Activated CD4-positive, CD25-positive, alpha-beta regulatory T cell (primary cell): ENCODE results near the gene ANKRD13D.

Experiments used
- DNase-seq, 4 experiments: peaks; one replicate each; lab custom pipeline; 2025; lab: John Stamatoyannopoulos, UW

ANKRD13D gene

GRCh38 chr11:67303132-67303834 lies 14.2 kb downstream of the ANKRD13D start, which contains the start of gene SSH3:
Gene SSH3, plus strand, starts transcription at chr11:67303530. Its CDS starts 96 bp downstream, at chr11:67303626.
- no peak for DNase-seq

- no peak for DNase-seq
These were observed 14.8 kb downstream of the ANKRD13D start for GRCh38 chr11:67303835-67304411.

- DNase-seq = no peak
These were observed 15.5 kb downstream of the ANKRD13D start for GRCh38 chr11:67304511-67305113.

GRCh38 chr11:67306769-67307544 lies 17.9 kb downstream of the ANKRD13D start:
- DNase-seq = no peak

DNA sequence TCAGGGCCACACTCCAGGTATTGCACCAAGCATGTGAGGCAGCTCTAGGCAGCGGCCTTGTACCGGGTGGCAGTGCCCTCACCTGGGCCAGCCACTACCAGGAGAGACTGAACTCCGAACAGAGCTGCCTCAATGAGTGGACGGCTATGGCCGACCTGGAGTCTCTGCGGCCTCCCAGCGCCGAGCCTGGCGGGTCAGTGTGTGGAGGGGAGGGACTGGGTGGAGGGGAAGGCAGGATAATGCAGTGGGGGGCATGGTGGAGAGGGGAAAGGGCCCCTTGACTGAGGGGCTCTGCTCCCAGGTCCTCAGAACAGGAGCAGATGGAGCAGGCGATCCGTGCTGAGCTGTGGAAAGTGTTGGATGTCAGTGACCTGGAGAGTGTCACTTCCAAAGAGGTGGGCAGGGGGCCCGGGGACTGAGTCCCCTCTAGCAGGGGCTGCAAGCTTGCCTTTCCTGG lies 18.5 kb downstream of the ANKRD13D start:
- no peak for DNase-seq

DNA sequence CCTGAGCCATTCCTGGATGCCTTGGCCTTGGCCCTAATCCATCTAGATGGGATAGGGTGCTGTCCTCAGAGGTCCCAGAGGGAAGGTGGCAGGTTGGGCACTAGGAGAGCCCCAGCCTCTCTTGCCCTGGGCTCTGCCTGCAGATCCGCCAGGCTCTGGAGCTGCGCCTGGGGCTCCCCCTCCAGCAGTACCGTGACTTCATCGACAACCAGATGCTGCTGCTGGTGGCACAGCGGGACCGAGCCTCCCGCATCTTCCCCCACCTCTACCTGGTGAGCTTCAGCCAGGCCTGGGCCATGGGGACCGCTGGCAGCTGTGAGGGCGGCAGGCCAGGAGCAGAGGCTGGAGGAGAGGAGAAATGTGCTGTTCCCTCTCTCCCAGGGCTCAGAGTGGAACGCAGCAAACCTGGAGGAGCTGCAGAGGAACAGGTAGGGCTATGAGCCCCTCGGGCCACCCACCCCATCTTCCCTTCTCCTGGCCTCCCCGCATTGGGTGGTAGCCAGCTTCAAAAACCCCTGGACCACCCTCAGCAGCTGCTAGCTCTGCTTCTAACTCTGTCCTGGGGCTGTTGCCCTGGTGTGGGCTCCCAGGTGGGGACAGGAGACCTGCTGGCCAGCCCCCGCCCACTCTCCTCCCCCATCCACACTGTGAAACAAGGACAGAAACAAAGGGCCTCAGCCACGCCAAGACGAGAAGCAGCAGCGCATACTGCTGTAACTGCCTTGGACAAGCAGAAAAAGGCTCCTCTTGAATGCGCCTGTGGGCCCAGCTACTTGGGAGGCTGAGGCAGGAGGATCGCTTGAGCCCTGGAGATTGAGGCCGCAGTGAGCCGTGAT lies 19.1 kb downstream of the ANKRD13D start:
- DNase-seq = no peak

- no peak for DNase-seq
These were observed 20.1 kb downstream of the ANKRD13D start for GRCh38 chr11:67309166-67309565.

DNA sequence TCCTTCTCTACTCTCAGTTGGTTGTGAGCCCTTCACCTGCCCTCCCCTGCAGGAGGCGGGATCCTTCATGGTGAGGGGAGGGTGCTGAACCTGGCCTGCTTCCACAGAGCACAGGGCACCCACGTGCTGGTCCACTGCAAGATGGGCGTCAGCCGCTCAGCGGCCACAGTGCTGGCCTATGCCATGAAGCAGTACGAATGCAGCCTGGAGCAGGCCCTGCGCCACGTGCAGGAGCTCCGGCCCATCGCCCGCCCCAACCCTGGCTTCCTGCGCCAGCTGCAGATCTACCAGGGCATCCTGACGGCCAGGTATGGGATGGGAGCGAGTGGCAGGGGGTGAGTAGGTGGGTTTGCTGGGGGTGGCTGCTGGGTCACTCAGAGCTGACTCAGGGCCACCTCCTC lies 20.6 kb downstream of the ANKRD13D start:
- DNase-seq = no peak

GRCh38 chr11:67310246-67311050 lies 21.3 kb downstream of the ANKRD13D start:
- DNase-seq = no peak

DNA sequence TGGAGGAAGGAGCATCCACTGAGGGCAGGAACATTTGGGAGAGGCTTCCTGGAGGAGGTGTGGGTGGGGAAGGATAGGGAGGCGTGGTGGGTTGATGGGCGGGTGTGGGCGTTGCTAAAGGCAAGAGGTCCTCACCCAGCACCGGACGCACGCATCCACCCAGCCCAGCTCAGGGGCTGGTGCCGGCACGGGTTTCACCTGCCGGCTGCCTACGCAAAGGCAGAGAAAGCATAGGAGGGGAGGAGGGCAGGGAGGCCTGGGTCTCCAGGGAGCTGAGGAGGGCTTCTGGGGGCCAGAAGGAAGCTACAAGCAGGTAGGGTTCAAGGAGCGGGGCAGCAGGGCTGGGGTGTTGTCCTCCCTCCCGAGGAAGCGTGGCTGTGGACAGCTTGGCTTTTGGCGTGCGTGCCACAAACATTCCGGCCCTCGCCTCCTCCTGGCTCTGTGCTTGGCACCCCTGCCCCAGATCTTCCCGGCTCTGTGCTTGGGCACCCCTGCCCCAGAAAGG lies 22.0 kb downstream of the ANKRD13D start:
- DNase-seq = no peak

- no peak for DNase-seq
These were observed 22.5 kb downstream of the ANKRD13D start for GRCh38 chr11:67311556-67312082.

DNA sequence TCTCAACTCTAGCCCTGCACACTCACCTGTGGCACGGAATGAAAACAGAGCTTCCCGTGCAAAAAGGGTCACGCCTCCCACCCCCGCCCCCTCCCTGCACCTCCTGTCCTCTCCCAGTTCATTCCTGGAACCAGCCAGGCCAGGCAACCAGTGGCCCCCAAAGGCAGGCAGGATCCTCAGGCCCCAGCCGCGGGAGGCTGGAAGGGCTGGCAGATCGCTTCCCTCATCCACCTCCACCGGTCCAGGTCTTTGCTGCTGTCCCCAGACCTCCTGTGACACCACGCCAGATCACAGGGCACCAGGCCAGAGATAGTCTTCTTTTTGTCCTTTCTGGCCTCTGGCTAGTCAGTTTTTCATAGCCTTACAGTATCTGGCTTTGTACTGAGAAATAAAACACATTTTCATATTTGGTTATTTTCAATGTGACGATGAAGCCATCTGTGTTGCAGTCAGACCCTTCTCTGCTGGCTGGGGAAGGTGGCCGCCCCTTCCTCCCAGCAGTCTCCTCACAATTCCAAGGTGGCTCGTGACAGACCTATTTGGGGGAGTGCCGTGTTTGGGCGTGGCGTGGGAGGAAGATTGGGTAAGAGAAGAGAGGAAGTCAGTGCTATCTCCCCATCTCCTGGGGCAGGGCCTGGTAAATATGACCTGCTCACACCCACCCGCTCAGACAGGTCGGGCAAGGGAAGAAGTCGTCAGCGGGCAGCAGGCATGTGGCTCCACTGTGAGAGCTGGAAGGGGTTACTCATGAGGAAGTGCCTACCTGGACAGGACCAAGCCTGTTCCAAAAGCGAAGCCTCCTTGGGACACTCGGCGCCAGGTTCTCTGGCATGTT lies 23.3 kb downstream of the ANKRD13D start:
- no peak for DNase-seq

DNA sequence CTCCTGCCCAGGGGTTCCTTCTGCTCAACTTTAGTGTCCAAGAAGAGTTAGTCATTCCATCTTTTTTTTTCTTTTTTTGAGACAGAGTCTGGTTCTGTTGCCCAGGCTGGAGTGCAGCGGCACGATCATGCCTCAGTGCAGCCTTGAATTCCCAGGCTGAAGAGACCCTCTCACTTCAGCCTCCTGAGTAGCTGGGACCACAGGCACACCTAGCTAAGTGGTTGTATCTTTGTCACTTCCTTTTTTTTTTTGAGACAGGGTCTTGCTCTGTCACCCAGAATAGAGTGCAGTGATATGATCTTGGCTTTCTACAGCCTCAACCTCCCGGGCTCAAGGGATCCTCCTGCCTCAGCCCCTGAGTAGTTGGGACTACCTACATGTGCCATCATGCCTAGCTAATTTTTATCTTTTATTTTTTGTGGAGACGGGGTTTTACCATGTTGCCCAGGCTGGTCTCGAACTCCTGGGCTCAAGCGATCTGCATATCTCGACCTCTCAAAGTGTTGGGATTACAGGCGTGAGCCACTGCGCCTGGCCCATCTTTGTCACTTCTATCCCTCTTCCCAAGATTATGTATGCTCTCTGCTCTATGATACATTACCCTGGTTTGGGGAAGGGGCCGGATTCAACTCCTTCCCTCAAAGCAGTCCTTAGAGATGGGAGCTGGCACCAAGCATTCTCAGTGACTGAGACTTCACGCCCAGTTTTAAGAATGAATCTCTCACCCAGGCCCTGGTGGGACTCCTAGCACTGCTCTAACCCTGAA lies 24.2 kb downstream of the ANKRD13D start:
- no peak for DNase-seq

DNA sequence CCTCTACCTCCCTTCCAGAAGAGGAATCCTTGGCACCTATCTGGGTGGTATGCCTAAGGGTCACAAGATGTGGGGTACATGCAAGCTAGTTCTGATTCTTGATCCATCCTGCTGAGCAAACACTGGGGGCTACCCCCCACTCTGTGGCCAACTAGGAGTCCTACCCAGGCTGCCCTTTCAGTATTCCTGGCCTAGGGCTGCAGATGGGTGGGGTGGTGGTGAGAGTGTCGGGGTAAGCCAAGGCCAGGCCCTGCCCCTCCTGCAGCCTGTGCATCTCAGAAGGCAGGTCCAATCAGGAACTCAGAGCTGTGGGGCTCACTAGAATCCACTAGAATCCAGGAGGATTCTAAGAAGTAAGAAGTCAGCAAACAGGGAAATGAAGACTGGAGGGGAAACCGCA lies 25.1 kb downstream of the ANKRD13D start:
- DNase-seq = no peak

DNA sequence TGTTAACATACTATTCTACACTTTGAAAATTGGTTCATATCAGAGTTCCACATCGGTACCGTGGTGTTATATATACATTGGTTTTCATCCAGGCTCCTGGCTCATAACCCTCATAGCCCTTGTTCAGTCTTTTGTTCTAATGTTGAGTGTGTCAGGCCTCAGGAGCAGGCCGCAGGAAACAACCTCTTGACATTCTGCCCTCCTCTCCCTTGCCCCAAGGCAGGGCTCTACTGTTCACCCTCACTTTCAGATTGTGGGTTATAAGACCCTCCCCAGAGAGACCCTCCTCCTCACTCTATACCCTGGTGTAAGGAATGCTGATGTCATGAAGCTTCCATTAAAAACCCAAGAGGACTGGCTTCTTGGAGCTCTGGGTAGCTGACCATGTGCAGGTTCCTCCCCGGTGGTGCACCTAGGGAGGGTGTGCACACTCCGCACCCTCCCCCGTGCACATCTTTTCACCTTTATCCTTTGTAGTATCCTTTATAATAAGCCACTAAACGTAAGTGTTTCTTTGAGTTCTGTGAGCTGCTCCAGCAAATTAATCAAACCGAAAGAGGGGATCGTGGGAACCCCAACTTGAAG lies 26.3 kb downstream of the ANKRD13D start:
- no peak for DNase-seq

GRCh38 chr11:67316882-67317204 lies 27.7 kb downstream of the ANKRD13D start:
- DNase-seq = no peak

DNA sequence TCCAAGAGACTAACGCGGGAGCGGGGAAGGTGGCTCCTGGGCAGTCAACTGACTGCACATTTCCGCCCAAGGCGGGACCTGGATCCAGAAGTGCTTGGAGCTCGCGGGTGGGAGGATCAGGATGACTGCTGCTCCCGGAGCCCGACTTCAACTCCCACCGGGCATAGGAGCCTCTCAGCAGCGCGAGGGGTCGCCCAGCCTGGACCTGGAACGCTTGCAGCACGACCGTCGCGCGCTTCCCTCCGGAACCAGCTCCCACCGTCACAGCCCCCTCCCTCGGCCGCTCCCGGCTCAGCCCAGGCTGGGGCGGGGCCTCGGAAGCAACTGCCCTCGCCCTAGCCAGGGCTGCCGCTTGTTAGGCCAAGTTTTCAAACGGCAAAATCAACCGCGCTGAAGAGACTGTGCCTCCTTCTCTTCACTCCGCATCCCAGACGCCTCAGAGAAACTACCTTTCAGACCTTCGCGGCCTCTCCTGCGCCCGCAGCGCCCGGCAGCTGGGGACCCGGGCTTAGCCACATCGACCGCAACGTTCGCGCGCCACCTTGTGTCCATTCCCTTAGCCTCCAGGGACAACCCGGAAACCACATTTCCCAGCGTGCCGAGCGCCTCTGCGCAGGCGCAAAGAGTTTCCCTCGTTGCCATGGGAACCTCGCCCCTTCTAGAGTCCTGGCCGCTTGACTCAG lies 28.2 kb downstream of the ANKRD13D start:
- peak; percentile 94 to 99 (median 97) for DNase-seq
